Mesenchymal stem cell (in vitro differentiated cells and primary cell): ENCODE results near the gene SMAD6.

Source experiments
- DNase-seq: peaks from one replicate; pipeline ENCODE4 v3.0.0-alpha.2; 2013
- H2AFZ ChIP-seq: one replicate; pipeline ENCODE4 v1.6.1; 2013; ENCODE audit warnings: low read depth, mild to moderate bottlenecking, control low read depth, inconsistent platforms, low read length, moderate library complexity
- H2AK5ac ChIP-seq: 2 replicates; pipeline ENCODE4 v1.6.1; 2013; ENCODE audit warnings: low read length, moderate library complexity, mild to moderate bottlenecking, inconsistent platforms; ENCODE audit not compliant: severe bottlenecking
- H2BK120ac ChIP-seq: one replicate; pipeline ENCODE4 v1.6.1; 2013; ENCODE audit warnings: low read depth, mild to moderate bottlenecking, inconsistent platforms, low read length, moderate library complexity
- H2BK12ac ChIP-seq, 2 experiments: one replicate each; pipeline ENCODE4 v1.6.1; 2013; ENCODE audit warnings: inconsistent platforms in 2 of 2, low read length in 2 of 2, mild to moderate bottlenecking in 2 of 2, moderate library complexity in 2 of 2, control low read depth in 1 of 2
- H2BK15ac ChIP-seq: one replicate; pipeline ENCODE4 v1.6.1; 2013; ENCODE audit warnings: mild to moderate bottlenecking, low read depth, inconsistent platforms; ENCODE audit not compliant: poor library complexity, severe bottlenecking
- H2BK5ac ChIP-seq: 2 replicates; pipeline ENCODE4 v1.6.1; 2013; ENCODE audit warnings: low read depth, mild to moderate bottlenecking, low read length, control low read depth, inconsistent platforms; ENCODE audit not compliant: poor library complexity, severe bottlenecking
- H3K14ac ChIP-seq, 2 experiments: one replicate each; pipeline ENCODE4 v1.6.1; 2013; ENCODE audit warnings: inconsistent platforms in 2 of 2, low read length in 2 of 2, control low read depth in 1 of 2, mild to moderate bottlenecking in 1 of 2, moderate library complexity in 1 of 2
- H3K18ac ChIP-seq, 2 experiments: one replicate each; pipeline ENCODE4 v1.6.1; 2013; ENCODE audit warnings: inconsistent platforms in 2 of 2, low read length in 2 of 2, control low read depth in 1 of 2, low read depth in 1 of 2, mild to moderate bottlenecking in 1 of 2
- H3K23ac ChIP-seq, 2 experiments: one replicate each; pipeline ENCODE4 v1.6.1; 2013; ENCODE audit warnings: inconsistent platforms in 2 of 2, low read length in 2 of 2, mild to moderate bottlenecking in 2 of 2, moderate library complexity in 2 of 2, control low read depth in 1 of 2
- H3K27ac ChIP-seq: 2 replicates; pipeline ENCODE4 v1.5.1; 2013; ENCODE audit warnings: mild to moderate bottlenecking, moderate library complexity, low read length, control low read depth, inconsistent platforms; ENCODE audit not compliant: poor library complexity, severe bottlenecking
- H3K27me3 ChIP-seq, 2 experiments: 2 replicates each; pipeline versions ENCODE4 v1.6.1 to v1.7.0; 2013; ENCODE audit warnings: low read length in 2 of 2, mild to moderate bottlenecking in 2 of 2, moderate library complexity in 2 of 2, control low read depth in 1 of 2, inconsistent platforms in 1 of 2; ENCODE audit not compliant: control insufficient read depth in 1 of 2, insufficient read depth in 1 of 2
- H3K36me3 ChIP-seq, 2 experiments: 2 replicates each; pipeline versions ENCODE4 v1.6.1 to v1.7.0; 2013; ENCODE audit warnings: low read length in 2 of 2, control low read depth in 1 of 2, inconsistent platforms in 1 of 2, low read depth in 1 of 2, mild to moderate bottlenecking in 1 of 2; ENCODE audit not compliant: insufficient read depth in 2 of 2, control insufficient read depth in 1 of 2
- H3K4ac ChIP-seq, 2 experiments: one replicate each; pipeline ENCODE4 v1.6.1; 2013; ENCODE audit warnings: inconsistent platforms in 2 of 2, low read length in 2 of 2, mild to moderate bottlenecking in 2 of 2, moderate library complexity in 2 of 2, control low read depth in 1 of 2, low read depth in 1 of 2
- H3K4me1 ChIP-seq: 2 replicates; pipeline ENCODE4 v1.6.1; 2013; ENCODE audit warnings: low read depth, low read length, control low read depth; ENCODE audit not compliant: control insufficient read depth, insufficient read depth
- H3K4me2 ChIP-seq: 2 replicates; pipeline ENCODE4 v1.6.1; 2013; ENCODE audit warnings: low read length, mild to moderate bottlenecking, inconsistent platforms; ENCODE audit not compliant: poor library complexity, severe bottlenecking
- H3K4me3 ChIP-seq, 2 experiments: 2 replicates each; pipeline versions ENCODE4 v1.5.1 to v1.7.0; 2013; ENCODE audit warnings: low read length in 2 of 2, mild to moderate bottlenecking in 2 of 2, control low read depth in 1 of 2, low read depth in 1 of 2; ENCODE audit not compliant: insufficient read depth in 1 of 2
- H3K79me1 ChIP-seq: replicated peaks from 2 replicates; pipeline ENCODE4 v1.6.1; 2013; ENCODE audit warnings: mild to moderate bottlenecking, control low read depth, low read length, inconsistent platforms; ENCODE audit not compliant: poor library complexity, severe bottlenecking
- H3K9ac ChIP-seq: 2 replicates; pipeline ENCODE4 v1.7.0; 2013; ENCODE audit warnings: mild to moderate bottlenecking, low read length, moderate library complexity
- H3K9me3 ChIP-seq: 2 replicates; pipeline ENCODE4 v1.7.0; 2013; ENCODE audit warnings: mild to moderate bottlenecking, low read length; ENCODE audit not compliant: control insufficient read depth
- H4K8ac ChIP-seq: one replicate; pipeline ENCODE4 v1.6.1; 2013; ENCODE audit warnings: inconsistent platforms, mild to moderate bottlenecking, low read length, moderate library complexity
- H4K91ac ChIP-seq: one replicate; pipeline ENCODE4 v1.6.1; 2013; ENCODE audit warnings: mild to moderate bottlenecking, low read length, inconsistent platforms
- WGBS: methylation state at CpG from one replicate; pipeline ENCODE4 v1.1.7; 2013; ENCODE audit warnings: mixed read lengths; 5-methylcytosine and 5-hydroxymethylcytosine counted together

SMAD6 gene

DNA sequence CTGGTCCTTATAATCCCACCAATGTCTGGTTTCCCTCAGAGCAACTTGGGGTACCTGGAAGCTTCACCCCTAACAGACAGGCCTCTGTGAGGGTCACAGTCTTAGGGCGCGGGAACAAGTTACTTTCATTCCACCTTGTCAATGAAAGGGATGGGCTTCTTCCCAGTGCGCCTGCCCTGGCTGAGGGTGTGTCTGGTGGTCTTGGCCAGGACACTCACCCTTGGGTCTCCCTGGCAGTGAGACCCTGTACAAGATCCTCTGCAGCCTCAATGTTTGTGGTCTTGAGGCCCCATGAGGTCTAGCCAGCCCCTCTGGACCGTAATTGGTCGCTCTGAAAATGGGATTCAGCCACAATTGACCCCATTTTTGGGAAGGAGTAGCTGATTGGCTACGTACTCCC, 40.2 kb downstream of the SMAD6 start:
- 90% methylated on average over 6 of the region's 6 CpGs for WGBS
- peaks cover 3 to 30% of the 10 kb centered on the region in 2 experiments for H3K36me3 ChIP-seq

DNA sequence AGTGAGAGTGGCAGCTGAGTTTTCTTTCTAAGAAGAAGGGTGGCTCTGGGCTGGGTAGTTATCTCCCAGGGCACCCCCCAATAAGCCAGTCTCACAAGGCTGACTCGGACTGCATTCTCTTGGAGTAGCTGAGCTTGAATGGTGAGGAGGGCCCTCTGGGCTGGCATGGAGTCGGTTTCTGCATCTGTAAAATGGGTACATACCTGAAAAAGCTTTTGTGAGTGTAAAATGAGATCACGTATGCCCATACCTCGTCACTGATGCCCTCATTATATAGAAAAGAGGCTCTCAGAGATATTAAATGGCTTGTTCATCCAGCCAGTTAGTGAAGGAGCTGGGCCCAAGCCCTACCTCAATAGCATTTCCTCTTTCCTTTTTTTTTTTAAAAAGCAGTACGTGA, 41.2 kb downstream of the SMAD6 start:
- H3K4me3 ChIP-seq = no peak overlapping the region
- H3K4ac ChIP-seq = no peak overlapping the region
- H2AK5ac ChIP-seq = no peak overlapping the region
- H3K36me3 ChIP-seq = peaks cover under 1 to 26% of the 10 kb centered on the region in 2 experiments
- no peak overlapping the region for H4K91ac ChIP-seq
- H3K18ac ChIP-seq = no peak overlapping the region
- WGBS = 100% methylated on average over 2 of the region's 5 CpGs
- H3K27ac ChIP-seq = no peak overlapping the region
- H2BK5ac ChIP-seq = no peak overlapping the region
- no peak overlapping the region for H2BK120ac ChIP-seq
- H3K27me3 ChIP-seq = no peaks in the 10 kb centered on the region
- peaks cover 44% of the 10 kb centered on the region for H3K79me1 ChIP-seq
- no peak overlapping the region for H2BK12ac ChIP-seq
- H3K4me1 ChIP-seq = peaks cover 32% of the 10 kb centered on the region
- H3K23ac ChIP-seq = no peak overlapping the region
- H2BK15ac ChIP-seq = no peak overlapping the region
- no peak for DNase-seq
- H2AFZ ChIP-seq = no peak overlapping the region
- no peak overlapping the region for H3K9ac ChIP-seq
- no peak overlapping the region for H4K8ac ChIP-seq
- H3K9me3 ChIP-seq = no peaks in the 10 kb centered on the region
- no peak overlapping the region for H3K4me2 ChIP-seq
- no peak overlapping the region for H3K14ac ChIP-seq

More for the DNA sequence above, 40.2 kb downstream of the SMAD6 start:
- H3K23ac ChIP-seq = no peak overlapping the region
- no peak overlapping the region for H2BK5ac ChIP-seq
- H2AK5ac ChIP-seq = peak overlapping the region; percentile 65
- no peak overlapping the region for H4K8ac ChIP-seq
- no peaks in the 10 kb centered on the region for H3K27me3 ChIP-seq
- no peak overlapping the region for H2AFZ ChIP-seq
- no peak overlapping the region for H3K27ac ChIP-seq
- H2BK15ac ChIP-seq = no peak overlapping the region
- H3K4me1 ChIP-seq = peaks cover 27% of the 10 kb centered on the region
- no peak overlapping the region for H3K4me3 ChIP-seq
- H4K91ac ChIP-seq = peak overlapping the region; percentile 73
- H2BK120ac ChIP-seq = no peak overlapping the region
- no peak overlapping the region for H2BK12ac ChIP-seq
- no peak overlapping the region for H3K14ac ChIP-seq
- H3K9me3 ChIP-seq = no peaks in the 10 kb centered on the region
- no peak overlapping the region for H3K18ac ChIP-seq
- H3K4ac ChIP-seq = no peak overlapping the region
- DNase-seq = no peak
- H3K79me1 ChIP-seq = peaks cover 48% of the 10 kb centered on the region
- H3K4me2 ChIP-seq = no peak overlapping the region
- H3K9ac ChIP-seq = peak overlapping the region; percentile 72

GRCh38 chr15:66743703-66744536, 41.9 kb downstream of the SMAD6 start:
- H3K27ac ChIP-seq = no peak overlapping the region
- H4K91ac ChIP-seq = peak overlapping the region; percentile 2
- no peaks in the 10 kb centered on the region for H3K27me3 ChIP-seq
- H3K4me1 ChIP-seq = peaks cover 34% of the 10 kb centered on the region
- H3K18ac ChIP-seq = peak overlapping the region; percentile 59 to 93
- H3K4me2 ChIP-seq = no peak overlapping the region
- no peak overlapping the region for H4K8ac ChIP-seq
- H3K36me3 ChIP-seq = peaks cover 0 to 20% of the 10 kb centered on the region in 2 experiments
- peak; percentile 40 for DNase-seq
- peak overlapping the region; percentile 36 for H2AK5ac ChIP-seq
- H2BK120ac ChIP-seq = no peak overlapping the region
- peak overlapping the region in 1 of 2 experiments; percentile 28 for H3K4me3 ChIP-seq
- peak overlapping the region in 1 of 2 experiments; percentile 70 for H3K4ac ChIP-seq
- no peaks in the 10 kb centered on the region for H3K9me3 ChIP-seq
- H2AFZ ChIP-seq = no peak overlapping the region
- no peak overlapping the region for H2BK15ac ChIP-seq
- H2BK12ac ChIP-seq = peak overlapping the region; percentile 62 to 70
- H3K9ac ChIP-seq = peak overlapping the region; percentile 48
- no peak overlapping the region for H2BK5ac ChIP-seq
- H3K79me1 ChIP-seq = peaks cover 44% of the 10 kb centered on the region
- peak overlapping the region in 1 of 2 experiments; percentile 71 for H3K23ac ChIP-seq
- 49% methylated on average over 15 of the region's 15 CpGs for WGBS
- H3K14ac ChIP-seq = peak overlapping the region in 1 of 2 experiments; percentile 96

DNA sequence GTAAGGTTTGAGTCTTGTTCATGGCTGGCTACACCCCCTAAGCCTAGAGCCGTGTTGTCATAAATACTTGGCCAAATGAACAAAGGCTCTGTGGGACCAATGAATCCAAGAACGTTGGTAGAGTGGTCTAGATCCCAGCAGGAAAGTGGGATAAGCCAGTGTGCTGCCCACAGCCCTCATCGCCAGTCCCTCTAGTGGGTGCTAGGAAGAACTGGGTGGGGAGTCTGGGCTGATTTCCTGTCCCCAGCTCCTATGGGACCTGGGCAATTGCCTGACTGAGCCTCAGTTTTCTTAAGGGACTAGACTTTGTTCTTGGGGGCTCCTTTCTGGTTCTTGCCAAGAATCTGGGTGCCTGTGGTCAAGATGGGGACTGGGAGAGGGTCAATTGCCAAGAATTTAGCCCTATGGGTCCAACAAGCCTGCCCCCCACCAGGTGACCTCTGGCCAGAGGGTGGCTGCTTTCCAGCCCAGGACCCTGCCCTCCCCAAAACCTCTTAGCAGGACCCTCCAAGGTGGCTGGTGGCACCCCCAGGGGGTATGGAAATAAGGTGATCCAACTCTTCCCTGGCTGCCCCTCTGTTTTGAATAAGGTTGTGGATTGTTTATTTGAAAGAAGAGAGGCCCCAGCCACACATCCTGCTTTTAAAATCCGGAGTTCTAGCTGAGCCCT, 42.7 kb downstream of the SMAD6 start:
- H3K9me3 ChIP-seq = no peaks in the 10 kb centered on the region
- H3K4ac ChIP-seq = peak overlapping the region; percentile 42 to 70
- peak overlapping the region; percentile 83 for H4K91ac ChIP-seq
- peak overlapping the region; percentile 48 for H3K9ac ChIP-seq
- H3K36me3 ChIP-seq = peaks cover 0 to 23% of the 10 kb centered on the region in 2 experiments
- peak overlapping the region; percentile 69 to 93 for H3K18ac ChIP-seq
- peak overlapping the region; percentile 82 for H4K8ac ChIP-seq
- peak overlapping the region; percentile 12 to 62 for H2BK12ac ChIP-seq
- no peak overlapping the region for H3K27ac ChIP-seq
- WGBS = 60% methylated on average over 4 of the region's 4 CpGs
- no peak overlapping the region for H2AFZ ChIP-seq
- no peak overlapping the region for H3K4me2 ChIP-seq
- no peak for DNase-seq
- H2BK15ac ChIP-seq = peak overlapping the region; percentile 44
- H3K4me3 ChIP-seq = peak overlapping the region in 1 of 2 experiments; percentile 28
- H3K4me1 ChIP-seq = peaks cover 35% of the 10 kb centered on the region
- H3K79me1 ChIP-seq = peaks cover 44% of the 10 kb centered on the region
- H2BK5ac ChIP-seq = no peak overlapping the region
- H3K23ac ChIP-seq = no peak overlapping the region
- H2AK5ac ChIP-seq = peak overlapping the region; percentile 36
- no peaks in the 10 kb centered on the region for H3K27me3 ChIP-seq
- peak overlapping the region in 1 of 2 experiments; percentile 96 for H3K14ac ChIP-seq
- H2BK120ac ChIP-seq = peak overlapping the region; percentile 75
